ENCODE data around the gene PRR5L.

The PRR5L gene

DNA sequence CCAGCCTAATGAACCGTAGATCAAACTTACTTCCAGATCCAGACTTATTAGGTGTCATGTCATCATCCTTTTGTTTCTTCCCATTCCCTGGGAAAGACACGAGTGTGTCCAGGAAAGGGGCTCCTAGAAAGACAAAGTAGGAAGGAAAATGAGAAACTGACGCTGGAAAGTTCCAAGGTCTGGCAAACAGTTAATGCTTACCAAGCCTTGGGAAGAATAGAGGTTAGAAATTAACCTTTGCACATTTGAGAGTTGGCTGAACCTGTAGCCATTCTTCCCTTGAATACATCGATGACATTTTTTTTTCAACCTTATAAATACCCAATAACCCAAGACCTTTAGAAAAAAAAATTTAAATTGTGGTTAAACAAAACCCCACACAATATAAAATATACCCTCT, 136.7 kb downstream of the PRR5L start:
- no peak for DNase-seq (ENCODE audit: low read depth, low spot score)

DNA sequence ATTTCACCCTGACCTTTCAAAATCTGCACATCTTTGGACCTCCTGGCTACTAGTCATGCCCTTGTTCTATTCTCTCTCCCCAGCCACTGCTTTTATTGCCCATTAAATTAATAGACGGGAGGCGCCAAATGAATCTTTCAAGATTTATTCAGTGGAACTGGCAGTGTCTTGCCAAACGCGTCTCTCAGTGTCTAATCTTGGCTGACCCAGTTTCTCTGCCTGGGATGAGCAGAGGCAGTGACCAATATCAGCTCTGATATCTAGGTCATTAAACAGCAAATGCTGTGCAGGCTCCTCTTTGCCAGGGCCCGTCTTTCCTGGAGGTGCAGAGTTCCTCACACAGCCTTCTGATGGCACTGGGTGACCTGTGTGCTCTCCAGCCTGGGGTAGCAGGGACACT, 140.0 kb downstream of the PRR5L start:
- no peak for DNase-seq (ENCODE audit: low read depth, low spot score)

DNA sequence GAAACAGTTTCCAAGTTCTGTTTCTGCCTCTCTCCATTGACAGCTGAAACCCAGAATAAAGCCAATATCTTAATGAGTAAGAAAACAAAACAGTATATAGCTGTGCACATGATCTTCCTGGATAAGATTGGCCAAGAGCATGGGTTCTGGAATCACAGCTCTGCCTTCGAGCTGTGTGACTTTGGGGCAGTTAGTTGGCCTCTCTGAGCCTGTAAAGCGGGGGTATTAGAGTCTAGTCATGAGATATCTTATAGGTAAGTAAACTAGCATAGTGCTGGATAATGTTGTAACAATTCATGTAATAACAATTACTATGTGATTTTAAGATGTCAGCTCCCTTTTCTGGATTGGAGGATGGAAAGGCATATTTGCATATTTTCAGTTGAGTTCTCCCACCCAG, 140.5 kb downstream of the PRR5L start:
- no peak for DNase-seq (ENCODE audit: low read depth, low spot score)

DNA sequence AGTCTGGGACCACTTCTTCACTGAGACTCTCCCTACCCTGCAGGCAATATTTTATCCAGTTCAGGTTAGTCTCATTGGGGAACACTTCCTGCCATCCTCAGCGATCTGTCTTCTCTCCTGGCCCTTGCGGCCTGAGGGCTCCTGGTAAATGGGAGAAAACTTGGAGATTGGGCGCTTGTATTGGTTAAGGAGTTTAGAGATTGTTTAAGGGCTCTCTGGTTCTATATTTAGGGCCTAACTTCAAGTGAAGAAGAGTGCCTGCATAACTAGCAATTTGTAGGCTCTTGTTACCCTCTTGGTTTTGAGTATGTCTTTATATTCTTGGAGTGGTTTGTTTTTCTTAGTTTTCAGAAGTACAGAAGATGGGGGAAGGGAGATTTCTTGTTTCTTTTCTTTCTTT, 141.3 kb downstream of the PRR5L start:
- DNase-seq (ENCODE audit: low read depth, low spot score) = no peak

DNA sequence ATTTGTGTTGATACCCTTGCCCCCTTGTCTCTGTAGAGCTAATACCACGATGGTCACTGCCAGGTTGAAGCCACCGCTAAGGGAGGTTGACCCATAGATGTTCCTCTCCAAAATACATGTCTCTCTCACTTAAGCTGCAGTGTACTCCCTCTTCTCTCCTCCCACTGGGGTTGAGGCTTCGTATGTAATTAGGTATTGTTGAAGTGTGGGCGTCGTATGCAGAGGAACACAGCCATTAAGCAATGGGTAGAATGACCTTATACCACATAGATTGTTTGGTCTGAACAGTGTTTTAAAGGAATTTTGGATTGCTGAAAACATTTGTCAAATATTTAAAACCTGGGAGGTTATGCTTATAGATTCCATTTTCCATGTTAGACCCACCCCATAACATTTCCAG, 142.0 kb downstream of the PRR5L start:
- no peak for DNase-seq (ENCODE audit: low read depth, low spot score)

DNA sequence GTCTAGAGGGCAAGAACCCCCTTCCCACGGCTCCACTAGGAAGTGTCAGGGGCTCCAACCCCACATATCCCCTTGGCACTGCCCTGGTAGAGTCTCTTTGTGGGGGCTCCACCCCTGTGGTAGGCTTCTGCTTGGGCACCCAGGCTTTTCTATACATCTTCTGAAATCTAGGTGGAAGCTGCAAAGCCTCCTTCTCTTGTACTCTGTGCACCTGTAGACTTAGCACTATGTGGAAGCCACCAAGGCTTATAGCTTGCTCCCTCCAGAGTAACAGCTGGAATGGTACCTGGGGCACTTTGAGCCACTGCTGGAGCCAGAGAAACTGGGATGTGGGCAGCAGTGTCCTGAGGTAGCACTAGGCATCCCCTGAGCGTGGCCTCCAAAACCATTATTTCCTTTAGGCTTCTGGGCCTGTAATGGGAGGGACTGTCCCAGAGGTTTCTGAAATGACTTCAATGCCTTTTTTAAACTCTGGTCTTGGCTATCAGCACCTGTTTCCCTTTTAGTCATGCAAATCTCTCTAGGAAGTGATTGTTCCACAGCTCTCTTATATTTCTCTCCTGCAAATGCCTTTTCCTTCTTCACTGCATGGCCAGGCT, 145.6 kb downstream of the PRR5L start:
- DNase-seq (ENCODE audit: low read depth, low spot score) = no peak

DNA sequence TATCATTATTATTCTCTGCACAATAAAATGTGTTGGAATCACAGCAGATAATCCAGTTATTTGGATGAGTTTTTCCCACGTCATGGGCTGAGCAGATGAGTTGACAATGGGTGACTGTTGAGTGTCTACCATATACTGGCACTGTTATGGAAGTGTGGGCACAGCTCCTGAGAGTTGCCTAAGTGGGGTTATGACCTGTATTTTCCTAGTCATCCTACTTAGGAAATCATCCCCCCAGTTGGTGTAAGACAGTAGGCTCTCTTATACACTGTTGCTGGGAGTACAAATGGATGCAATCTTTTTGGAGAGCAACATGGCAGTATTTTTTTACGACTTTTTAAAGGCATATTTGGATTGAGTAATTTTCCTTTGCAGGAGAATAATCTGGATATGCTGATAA, 147.6 kb downstream of the PRR5L start:
- no peak for DNase-seq (ENCODE audit: low read depth, low spot score)

DNA sequence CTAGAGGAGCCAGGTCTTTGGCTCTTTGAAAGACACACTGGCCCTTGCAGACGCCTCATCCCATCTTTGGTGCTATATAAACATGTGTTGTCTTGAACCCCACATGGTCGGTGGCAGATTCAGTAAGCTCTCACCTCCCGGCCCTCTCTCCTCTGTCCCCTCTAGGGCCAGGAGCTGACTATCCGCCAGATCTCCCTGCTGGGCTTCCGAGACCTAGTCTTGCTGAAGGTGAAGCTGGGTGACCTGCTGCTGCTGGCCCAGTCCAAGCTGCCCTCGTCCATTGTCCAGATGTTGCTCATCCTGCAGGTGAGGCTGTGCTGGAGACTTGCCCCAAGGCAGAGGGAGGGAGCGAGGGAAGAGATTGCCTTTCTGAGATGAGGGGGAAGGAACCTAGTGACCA, 150.0 kb downstream of the PRR5L start:
- no peak for DNase-seq (ENCODE audit: low read depth, low spot score)

DNA sequence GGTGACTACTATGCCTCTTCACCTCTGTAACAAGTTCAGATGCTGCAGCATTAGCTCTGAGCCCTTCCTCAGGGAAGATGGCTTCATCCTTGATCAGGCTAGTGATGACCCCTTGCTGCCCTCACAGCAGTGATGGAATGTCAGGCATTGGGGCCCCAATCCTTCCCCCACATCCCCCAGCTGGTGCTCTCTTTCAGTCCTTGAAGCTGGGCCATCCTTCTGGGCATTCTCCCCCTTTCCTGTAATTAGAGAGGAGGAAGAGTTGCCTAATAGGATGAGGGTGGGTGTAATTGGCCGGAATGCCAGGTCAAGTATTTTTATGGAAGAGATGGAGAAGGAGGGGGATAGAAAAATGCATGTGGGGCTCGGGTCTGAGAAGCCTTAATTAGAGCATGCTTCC, 151.4 kb downstream of the PRR5L start:
- no peak for DNase-seq (ENCODE audit: low read depth, low spot score)

DNA sequence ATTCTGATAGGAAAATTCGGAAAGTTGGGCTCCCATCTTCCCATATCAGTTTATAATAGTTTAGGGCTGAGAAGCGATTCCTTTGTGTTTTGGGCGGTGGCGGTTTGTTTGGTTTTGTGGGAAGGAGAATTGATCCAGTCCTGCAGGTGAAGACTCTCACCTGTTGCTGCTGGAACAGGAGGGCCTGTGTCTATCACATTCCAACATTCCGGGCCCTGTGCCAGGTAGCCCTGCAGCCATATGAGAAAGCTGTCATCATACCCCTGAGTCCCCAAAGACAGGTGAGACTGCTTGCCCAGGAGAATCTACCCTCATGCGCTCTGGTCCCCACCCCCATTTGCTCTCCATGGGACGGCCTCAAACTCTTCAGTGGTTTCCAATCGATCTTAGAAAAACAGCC, 151.9 kb downstream of the PRR5L start:
- DNase-seq (ENCODE audit: low read depth, low spot score) = no peak

DNA sequence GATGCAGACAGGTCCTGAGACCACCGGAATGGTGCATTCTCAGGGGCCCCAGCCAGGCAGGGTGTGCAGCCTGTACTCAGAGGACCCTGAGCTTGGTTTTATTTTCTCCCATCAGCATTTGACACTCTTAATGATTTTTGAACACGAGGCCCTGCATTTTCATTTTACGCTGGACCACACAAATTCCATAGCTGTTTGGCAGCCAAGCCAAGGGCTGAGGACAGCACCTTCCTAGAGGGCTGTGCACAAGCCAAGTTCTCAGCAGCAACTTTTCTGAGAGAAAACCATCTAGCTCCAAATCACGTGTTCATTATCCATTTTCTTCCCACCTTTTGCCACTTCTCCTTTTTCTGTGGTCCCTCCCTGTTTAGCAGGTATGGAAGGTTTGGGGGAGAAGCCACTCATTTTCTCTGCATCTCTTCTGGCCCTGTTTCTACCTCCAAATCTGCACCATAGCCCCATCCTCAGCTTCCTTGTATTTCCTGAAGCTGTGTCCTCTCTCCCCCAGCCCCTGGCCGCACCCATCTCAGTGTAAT, 153.5 kb downstream of the PRR5L start:
- DNase-seq (ENCODE audit: low read depth, low spot score) = no peak

DNA sequence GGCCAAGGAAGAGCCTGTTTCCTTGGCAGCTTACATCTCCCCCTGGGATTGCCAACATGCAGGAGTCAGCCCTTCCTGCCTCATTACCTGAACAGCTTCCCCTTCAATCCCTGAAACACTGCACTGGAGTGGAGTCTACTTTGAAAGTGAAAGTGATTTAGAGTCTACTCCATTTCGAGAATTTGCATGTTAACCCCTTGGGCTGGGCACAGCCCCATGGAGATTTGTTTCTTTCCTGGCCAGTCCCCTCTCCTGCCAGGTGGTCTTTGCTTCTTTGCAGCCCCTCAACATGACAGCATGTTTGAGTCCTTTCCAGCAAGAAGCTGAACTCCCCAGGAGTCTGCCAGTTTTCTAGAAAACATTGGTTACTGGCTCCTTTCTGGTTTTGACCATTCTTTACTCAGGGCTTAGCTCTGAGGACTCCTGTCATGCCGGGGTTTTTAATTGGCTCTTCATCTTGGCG, 154.1 kb downstream of the PRR5L start:
- no peak for DNase-seq (ENCODE audit: low read depth, low spot score)

DNA sequence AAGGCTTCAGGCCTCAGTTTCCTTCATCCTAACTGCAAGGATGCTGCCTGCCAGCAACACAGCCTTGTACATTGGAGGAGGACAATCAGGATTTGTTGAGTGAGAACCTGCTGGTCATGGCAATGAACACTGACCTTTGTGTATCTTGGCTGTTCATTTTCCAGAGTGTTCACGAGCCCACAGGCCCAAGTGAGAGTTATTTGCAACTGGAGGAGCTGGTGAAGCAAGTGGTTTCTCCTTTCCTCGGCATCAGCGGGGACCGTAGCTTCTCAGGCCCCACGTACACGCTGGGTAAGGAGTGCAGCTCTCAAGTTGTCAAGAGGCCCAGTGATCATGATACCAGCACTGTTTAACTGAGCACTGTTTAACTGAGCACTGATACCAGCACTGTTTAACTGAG, 155.0 kb downstream of the PRR5L start:
- no peak for DNase-seq (ENCODE audit: low read depth, low spot score)

DNA sequence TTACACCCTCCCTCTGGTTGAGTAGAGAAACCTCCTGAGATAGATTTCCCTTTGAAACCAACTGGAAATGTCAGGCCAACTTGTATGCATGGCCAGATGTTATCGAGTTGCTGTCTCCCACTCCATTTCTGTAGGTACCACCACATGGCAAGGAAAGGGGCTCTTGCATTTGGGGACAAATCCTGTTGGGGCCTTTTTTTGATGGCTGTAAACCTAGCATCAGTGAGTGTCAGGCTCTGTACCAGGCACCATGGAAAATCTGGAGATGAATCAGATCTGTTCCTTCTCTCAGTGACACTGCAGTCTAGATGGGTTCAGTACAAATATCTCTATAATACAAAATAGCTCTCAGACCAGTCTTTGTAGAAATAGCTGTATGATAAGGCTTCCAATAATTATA, 155.6 kb downstream of the PRR5L start:
- DNase-seq (ENCODE audit: low read depth, low spot score) = no peak

DNA sequence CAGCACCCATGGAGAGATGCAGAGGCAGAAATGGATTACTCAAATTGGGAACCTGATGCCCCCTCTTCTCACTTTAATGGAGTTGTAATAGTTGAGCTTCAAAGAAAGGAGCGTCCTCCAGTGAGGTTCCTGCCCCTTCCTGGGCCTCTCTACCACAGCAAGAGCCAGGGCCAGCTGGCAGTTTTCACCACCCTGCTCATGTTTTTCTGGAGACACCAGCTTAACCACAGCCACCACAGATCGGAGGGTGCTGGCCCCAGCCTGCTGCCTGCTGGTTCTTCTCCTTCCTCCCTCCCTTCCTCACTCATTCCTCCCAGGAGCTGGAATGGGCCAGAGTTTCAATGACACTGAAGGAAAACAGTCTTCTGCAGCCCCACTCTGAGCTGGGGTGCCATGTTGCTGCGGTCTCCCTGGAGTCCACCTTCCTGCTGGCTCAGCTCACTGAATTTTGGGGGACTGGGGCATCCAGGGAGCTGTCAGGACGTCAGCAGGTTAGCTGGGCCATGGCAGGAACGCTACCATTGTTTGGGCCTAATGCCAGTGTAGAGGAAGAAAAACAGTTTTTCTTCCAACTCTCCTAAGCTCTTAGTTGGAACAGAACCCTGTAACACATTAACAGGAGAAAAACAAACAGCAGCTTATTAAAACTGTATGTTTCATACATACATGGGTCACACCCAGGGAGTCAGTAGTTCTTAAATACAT, 156.3 kb downstream of the PRR5L start:
- DNase-seq (ENCODE audit: low read depth, low spot score) = no peak

DNA sequence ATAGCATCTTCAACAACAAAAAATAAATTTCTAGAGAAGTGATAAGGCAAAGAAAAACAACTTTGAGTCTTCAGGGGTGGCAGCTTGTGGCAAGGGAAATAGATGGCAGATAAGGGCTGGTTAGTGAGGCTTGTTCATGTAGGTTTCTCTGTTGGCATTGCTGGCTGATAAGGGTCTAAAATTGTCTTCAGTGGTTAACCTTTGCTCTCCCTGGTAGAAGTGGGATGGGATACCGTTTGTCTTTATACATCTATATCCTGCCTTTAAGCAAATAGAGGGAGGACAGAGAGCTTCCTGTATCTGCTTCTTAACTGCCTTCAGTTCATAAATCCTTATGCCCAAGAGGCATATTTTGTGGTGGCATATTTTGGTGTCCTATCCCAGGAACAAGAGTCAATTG, 156.9 kb downstream of the PRR5L start:
- no peak for DNase-seq (ENCODE audit: low read depth, low spot score)

DNA sequence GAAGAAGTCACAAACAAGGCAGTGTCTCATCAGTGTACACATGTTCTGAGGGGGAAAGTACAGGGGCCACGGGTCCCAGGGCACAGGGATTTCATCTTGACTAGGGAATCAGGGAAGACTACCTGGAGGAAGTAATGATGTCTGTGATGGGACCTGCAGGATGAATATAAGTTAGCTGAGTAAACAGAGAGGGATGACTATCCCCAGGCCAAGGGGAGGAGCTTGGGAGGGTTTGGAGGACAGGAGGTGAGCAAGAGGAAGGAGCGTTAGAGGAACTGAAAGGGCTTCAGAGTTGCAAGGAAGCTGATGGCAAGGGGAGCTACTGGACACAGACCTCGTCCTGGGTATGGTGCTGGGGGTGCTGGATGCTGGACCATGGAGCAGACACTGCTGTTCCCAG, 157.6 kb downstream of the PRR5L start:
- DNase-seq (ENCODE audit: low read depth, low spot score) = no peak

DNA sequence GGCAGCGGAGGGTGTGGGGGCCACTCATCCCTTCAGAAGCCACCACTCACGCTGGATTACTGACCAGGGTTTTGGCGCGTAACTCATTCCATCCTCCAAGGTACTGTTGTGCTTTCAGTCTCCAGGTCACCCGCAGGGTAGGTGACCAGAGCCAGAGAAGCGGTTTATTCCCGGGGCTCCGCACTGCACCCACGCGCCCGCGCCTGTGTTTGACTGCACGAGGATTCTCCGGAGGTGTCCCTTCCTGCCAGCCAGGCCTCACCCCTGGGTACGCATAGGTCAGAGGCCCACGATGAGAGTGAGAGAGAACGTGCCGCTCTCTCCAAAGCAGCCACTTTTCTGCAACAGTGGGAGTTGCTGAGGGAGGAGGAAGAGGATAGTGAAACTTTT, 158.5 kb downstream of the PRR5L start:
- DNase-seq (ENCODE audit: low read depth, low spot score) = no peak

DNA sequence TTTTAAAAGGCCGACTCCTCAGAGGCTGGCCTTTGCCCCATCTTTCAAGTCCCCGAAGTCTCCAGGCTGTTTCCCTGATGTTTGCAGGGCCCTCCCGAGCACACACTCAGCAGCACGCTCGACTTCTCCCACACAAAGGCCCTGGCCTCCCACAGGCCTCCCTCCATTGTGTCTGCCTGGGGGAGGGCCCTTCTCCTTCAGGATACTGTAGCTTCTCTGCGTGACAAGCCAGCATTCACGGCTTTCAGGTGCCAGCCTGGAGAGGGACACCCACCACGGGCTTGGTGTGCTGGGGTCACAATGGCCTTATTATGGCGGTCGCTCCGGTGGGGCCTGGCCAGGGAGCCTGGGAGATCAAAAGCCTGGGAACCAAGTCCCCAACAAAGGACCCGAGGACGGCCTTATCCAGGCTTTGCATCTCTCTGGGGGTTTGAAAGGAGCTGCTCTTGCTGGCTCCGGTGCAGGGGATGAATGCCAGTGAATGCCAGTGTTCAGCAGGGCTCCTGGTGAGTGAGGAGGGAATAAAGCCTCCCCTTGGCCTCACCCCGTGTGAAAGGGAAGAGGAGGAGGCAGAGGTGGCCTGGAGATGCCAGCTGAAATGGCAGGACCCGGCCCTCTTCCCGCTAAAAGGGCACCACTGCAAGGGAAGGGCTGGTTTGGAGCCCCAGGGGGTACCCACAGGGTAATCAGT, 159.0 kb downstream of the PRR5L start:
- peak; percentile 42 for DNase-seq (ENCODE audit: low read depth, low spot score)

DNA sequence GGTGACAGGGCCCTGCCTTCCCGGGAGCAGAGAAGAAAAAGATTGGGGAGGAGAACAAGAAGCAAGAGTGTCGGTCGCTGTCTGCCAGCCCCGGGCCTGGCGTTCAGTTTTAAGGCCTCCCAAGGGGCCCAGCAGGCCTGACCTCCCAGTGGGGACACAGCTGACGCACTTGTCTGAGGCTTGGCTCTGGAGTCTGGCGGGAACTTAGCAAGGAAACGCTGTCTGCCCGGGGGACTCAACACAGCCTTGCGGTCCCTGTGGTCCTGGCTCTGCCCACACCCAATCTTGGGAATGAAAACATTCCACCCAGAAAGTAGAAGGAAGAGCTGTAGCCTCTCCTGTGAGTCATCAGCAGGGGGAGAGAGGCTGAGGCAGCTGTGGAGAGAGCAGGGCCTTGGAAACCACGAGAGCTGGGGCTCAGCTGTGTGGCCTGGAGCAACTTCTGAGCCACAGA, 159.6 kb downstream of the PRR5L start:
- peak; percentile 78 for DNase-seq (ENCODE audit: low read depth, low spot score)

DNA sequence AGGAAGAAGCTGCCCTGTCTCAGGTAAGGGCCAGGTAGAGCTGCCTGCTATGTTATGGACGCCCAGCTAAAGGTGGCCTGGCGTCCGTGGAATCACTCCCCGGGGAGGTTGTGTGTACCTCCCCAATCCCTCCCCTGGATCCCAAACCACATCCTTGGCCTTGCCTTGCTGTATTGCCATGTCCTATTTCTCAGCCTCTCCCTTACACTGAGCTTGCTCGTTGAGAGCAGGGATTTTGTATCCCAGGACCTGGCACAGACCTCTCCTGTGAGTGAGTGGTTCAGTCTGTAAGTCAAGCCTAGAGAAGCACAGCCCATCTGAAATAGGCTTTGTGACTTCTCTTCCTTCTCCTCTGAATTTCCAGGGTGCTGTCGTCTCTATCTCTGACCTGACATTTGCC, 160.1 kb downstream of the PRR5L start:
- no peak for DNase-seq (ENCODE audit: low read depth, low spot score)

DNA sequence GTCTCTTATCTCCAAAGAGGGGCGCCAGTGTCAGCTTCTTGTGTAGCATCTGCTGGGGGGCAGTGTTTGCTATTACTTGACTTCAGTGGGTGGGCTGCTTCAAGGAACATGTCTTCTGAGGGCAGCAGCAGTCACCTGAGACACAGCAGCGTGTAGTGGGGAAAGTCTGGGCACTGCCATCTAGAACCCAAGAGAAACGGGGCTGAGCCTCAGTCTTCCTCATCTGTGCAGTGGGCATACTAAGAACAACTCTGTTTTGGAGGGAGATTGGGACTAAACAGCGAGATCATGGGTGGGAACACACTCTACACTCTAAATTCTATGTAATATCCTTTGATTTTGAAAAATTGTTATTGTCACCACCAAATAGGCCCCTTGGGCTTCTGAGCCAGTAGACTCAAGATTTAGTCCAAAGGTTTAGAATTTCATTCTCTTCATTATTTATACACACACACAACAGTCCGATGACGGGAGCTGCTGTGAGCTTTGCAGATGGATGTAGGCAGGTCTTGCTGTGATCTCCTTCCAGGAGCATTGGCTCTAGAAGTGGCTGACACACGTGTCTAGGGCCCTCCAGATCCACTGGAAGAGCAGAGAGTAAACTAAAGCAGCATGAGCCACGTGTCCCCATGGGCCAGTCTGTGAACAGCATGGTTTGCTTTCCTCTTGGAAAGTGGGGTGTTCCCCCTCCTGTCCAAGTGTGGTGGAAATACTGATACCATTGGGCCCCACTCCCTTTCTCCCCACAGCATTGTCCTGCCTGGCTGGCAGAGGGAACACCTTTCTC, 162.2 kb downstream of the PRR5L start:
- no peak for DNase-seq (ENCODE audit: low read depth, low spot score)
